Measurements from ENCODE around the gene STX10.

The STX10 gene

GRCh38 chr19:13101590-13102415, 48.4 kb downstream of the STX10 start:
- peaks cover 81% of the 10 kb centered on the region for H3K4me1 ChIP-seq (ENCODE audit: control insufficient read depth, low read length)
- TF ChIP-seq EZH2phosphoT487 (IDR thresholded peaks at IDR 0.05; ENCODE audit: borderline replicate concordance, low read length) (no peak), CTCF (IDR thresholded peaks at IDR 0.05; ENCODE audit: low read depth, low read length, poor library complexity, severe bottlenecking) (peak; percentile 46)
- H3K27ac ChIP-seq (ENCODE audit: low read depth, low read length) = peak overlapping the region; percentile 99
- H3K27me3 ChIP-seq (ENCODE audit: control insufficient read depth, low read length) = no peaks in the 10 kb centered on the region
- no peaks in the 10 kb centered on the region; the same call in 1 of the 2 replicates for H4K20me1 ChIP-seq (ENCODE audit: control insufficient read depth, insufficient read depth, low read depth, low read length)
- H3K36me3 ChIP-seq (ENCODE audit: control insufficient read depth, low read length) = peaks cover 46% of the 10 kb centered on the region
- peaks cover 46% of the 10 kb centered on the region for H3F3A ChIP-seq (ENCODE audit: control insufficient read depth, insufficient read depth)
- H3K79me2 ChIP-seq (ENCODE audit: control insufficient read depth, low read length) = peaks cover 64% of the 10 kb centered on the region
- H3K9me2 ChIP-seq (replicated peaks; ENCODE audit: control insufficient read depth, low read length) = no peaks in the 10 kb centered on the region
- peak overlapping the region; percentile 86 for H3K4me3 ChIP-seq (ENCODE audit: low read length)
- peak overlapping the region; percentile 100 for H3K4me2 ChIP-seq (ENCODE audit: low read length)
- H3K9me3 ChIP-seq (ENCODE audit: control insufficient read depth, insufficient read depth, low read length) = no peaks in the 10 kb centered on the region

GRCh38 chr19:13100841-13101589, 49.2 kb downstream of the STX10 start:
- Histone ChIP-seq H3K9me3 (ENCODE audit: control insufficient read depth, insufficient read depth, low read length) (no peaks in the 10 kb centered on the region), H3K36me3 (ENCODE audit: control insufficient read depth, low read length) (peaks cover 44% of the 10 kb centered on the region), H3K79me2 (ENCODE audit: control insufficient read depth, low read length) (peaks cover 64% of the 10 kb centered on the region), H3K27ac (ENCODE audit: low read depth, low read length) (peak overlapping the region; percentile 99), H3K4me2 (ENCODE audit: low read length) (peak overlapping the region; percentile 100), H3K4me1 (ENCODE audit: control insufficient read depth, low read length) (peaks cover 84% of the 10 kb centered on the region), H3F3A (ENCODE audit: control insufficient read depth, insufficient read depth) (peaks cover 46% of the 10 kb centered on the region), H4K20me1 (ENCODE audit: control insufficient read depth, insufficient read depth, low read depth, low read length) (no peaks in the 10 kb centered on the region; the same call in 1 of the 2 replicates), H3K9me2 (replicated peaks; ENCODE audit: control insufficient read depth, low read length) (no peaks in the 10 kb centered on the region), H3K4me3 (ENCODE audit: low read length) (peak overlapping the region; percentile 86), H3K27me3 (ENCODE audit: control insufficient read depth, low read length) (no peaks in the 10 kb centered on the region)
- no peak for TF ChIP-seq EZH2phosphoT487 (IDR thresholded peaks at IDR 0.05; ENCODE audit: borderline replicate concordance, low read length)
- TF ChIP-seq CTCF (IDR thresholded peaks at IDR 0.05; ENCODE audit: low read depth, low read length, poor library complexity, severe bottlenecking) = peak; percentile 92

- Histone ChIP-seq H3K4me3 (ENCODE audit: low read length) (peak overlapping the region; percentile 86), H3F3A (ENCODE audit: control insufficient read depth, insufficient read depth) (peaks cover 49% of the 10 kb centered on the region), H3K27ac (ENCODE audit: low read depth, low read length) (peak overlapping the region; percentile 99), H3K9me2 (replicated peaks; ENCODE audit: control insufficient read depth, low read length) (no peaks in the 10 kb centered on the region), H4K20me1 (ENCODE audit: control insufficient read depth, insufficient read depth, low read depth, low read length) (no peaks in the 10 kb centered on the region; the same call in 1 of the 2 replicates), H3K4me2 (ENCODE audit: low read length) (peak overlapping the region; percentile 100), H3K79me2 (ENCODE audit: control insufficient read depth, low read length) (peaks cover 64% of the 10 kb centered on the region), H3K36me3 (ENCODE audit: control insufficient read depth, low read length) (peaks cover 44% of the 10 kb centered on the region), H3K4me1 (ENCODE audit: control insufficient read depth, low read length) (peaks cover 84% of the 10 kb centered on the region), H3K27me3 (ENCODE audit: control insufficient read depth, low read length) (no peaks in the 10 kb centered on the region), H3K9me3 (ENCODE audit: control insufficient read depth, insufficient read depth, low read length) (no peaks in the 10 kb centered on the region)
- TF ChIP-seq CTCF (IDR thresholded peaks at IDR 0.05; ENCODE audit: low read depth, low read length, poor library complexity, severe bottlenecking) (no peak), EZH2phosphoT487 (IDR thresholded peaks at IDR 0.05; ENCODE audit: borderline replicate concordance, low read length) (no peak)
Observed at GRCh38 chr19:13100031-13100588, 50.1 kb downstream of the STX10 start.

Measured in DOHH2 (cell line).